Stimulated activated CD8-positive, alpha-beta memory T cell treated with anti-CD3 and anti-CD28 coated beads, Interleukin-4, amount 100 ng/mL, for 4 hours (primary cell): ENCODE measurements around the gene GALNS.
"Not testable (repeated sequence)": the region's sequence is repeated elsewhere in the genome, so short reads cannot be mapped to it uniquely, and the experiment has no call there.

Experiments used
- DNase-seq, 2 donors: peaks; one replicate each; pipeline ENCODE4 v3.0.0-alpha.2; 2020; ENCODE audit warnings: low read depth in 2 of 2, low spot score in 1 of 2

Gene GALNS

DNA sequence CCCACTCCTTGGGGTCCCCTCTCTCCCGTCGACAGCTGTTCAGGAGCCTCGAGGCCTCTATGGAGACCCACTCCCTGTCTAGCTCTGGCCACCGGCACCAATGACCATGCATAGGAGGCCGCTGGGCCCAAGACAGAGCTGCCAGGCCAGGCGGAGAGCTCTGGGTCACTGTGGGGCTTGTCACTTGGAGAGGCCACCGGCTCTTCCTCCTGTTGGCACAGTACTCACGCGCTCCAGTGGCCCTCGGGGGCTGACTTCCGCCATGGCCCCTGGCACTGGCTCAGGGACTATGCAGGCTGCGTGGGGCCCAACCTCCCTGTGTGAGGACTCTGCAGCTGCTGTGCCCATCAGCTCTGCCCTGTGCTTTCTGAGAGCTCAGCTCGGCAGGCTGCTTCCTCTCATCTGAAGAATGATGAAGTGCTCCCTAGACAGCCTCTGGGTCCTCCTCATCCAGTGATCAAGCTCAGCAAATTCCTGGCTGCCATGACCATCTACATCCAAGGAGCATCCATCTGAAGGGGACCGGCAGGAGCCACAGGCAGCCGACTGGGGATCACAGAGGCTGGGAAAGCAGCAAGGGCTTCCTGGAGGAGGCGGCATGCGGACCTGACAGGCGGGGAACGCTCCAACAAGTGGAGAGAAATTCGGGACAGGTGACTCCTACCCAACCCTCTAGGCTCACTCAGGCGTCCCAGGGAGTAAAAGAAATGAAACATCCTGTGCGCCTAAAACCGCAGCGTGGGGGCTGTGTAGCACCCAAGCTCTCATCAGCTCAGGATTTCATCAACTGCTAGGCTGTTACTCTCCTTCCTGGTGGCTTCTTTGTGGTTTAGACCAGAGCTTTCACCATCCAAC is 16.8 kb downstream of the GALNS start:
- DNase-seq, result no peak

DNA sequence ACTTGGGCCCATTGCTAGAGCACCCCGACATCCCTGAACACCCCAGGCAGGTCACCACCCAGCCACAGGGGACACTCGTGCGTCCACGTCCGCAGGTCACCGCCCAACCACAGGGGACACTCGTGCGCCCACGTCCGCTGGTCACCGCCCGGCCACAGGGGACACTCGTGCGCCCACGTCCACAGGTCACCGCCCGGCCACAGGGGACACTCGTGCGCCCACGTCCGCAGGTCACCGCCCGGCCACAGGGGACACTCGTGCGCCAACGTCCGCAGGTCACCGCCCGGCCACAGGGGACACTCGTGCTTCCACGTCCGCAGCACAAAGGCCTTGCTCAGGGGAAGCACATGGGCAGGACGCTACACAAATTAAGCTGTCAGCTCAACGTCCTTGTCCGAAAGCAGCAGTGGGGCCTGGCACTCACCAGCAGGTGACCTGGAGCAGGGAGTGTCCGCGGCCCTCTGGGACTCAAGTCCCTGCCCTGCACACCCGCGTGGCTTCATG is 17.7 kb downstream of the GALNS start:
- DNase-seq, result no peak

GRCh38 chr16:88838566-88838965 is 18.2 kb downstream of the GALNS start:
- DNase-seq, result no peak

GRCh38 chr16:88837806-88838205 is 18.9 kb downstream of the GALNS start:
- no peak for DNase-seq

GRCh38 chr16:88836791-88837190 is 20.0 kb downstream of the GALNS start:
- DNase-seq, result no peak

GRCh38 chr16:88835818-88836217 is 20.9 kb downstream of the GALNS start:
- no peak for DNase-seq

GRCh38 chr16:88835383-88835782 is 21.4 kb downstream of the GALNS start:
- no peak for DNase-seq

- no peak for DNase-seq
Measured at GRCh38 chr16:88834670-88835069, 22.1 kb downstream of the GALNS start.

- DNase-seq, result no peak
Measured at GRCh38 chr16:88833086-88833485, 23.7 kb downstream of the GALNS start.

DNA sequence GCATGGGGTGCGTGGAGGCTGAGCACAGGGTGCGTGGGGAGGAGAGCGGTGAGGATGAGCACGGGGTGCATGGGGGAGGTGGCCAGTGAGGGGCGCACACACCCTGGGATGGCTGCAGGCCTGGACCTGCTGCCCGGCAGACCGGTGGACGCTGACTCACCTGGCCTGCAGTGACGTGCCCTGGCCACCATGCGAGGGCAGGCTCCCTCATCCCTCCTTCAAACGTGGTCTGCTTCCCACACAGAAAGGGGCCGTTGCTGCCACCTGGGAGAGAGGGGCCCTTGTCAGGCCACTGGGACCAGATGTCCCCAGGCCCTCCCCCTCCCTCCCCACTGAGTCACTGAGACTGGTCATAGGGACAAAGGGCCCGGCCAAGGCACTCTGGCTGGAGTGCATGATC is 24.9 kb downstream of the GALNS start:
- DNase-seq, result no peak

- DNase-seq, result no peak
Measured at GRCh38 chr16:88830783-88831182, 26.0 kb downstream of the GALNS start.

- DNase-seq, result no peak
Measured at GRCh38 chr16:88830258-88830657, 26.5 kb downstream of the GALNS start.

GRCh38 chr16:88828711-88829110 is 28.0 kb downstream of the GALNS start:
- no peak for DNase-seq

DNA sequence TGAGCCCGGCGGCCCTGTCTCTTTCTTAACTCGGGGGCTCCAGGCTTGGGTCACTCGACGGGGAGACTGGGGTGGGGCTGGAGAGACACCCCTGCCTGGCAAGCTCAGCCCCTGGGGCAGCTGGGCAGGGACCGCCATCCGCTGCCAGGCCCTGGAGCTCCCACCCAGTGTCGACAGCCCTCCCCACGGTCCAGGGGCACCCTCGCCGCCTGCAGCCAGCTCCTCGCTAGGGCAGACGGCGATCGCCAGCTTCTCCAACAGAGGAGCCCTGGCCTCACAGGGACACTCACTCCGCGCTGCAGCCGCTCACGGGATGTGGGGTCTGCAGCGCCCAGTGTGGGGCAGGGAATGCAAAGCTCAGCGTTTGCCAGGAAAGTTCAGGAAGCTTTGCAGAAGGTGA is 29.0 kb downstream of the GALNS start:
- no peak for DNase-seq

DNA sequence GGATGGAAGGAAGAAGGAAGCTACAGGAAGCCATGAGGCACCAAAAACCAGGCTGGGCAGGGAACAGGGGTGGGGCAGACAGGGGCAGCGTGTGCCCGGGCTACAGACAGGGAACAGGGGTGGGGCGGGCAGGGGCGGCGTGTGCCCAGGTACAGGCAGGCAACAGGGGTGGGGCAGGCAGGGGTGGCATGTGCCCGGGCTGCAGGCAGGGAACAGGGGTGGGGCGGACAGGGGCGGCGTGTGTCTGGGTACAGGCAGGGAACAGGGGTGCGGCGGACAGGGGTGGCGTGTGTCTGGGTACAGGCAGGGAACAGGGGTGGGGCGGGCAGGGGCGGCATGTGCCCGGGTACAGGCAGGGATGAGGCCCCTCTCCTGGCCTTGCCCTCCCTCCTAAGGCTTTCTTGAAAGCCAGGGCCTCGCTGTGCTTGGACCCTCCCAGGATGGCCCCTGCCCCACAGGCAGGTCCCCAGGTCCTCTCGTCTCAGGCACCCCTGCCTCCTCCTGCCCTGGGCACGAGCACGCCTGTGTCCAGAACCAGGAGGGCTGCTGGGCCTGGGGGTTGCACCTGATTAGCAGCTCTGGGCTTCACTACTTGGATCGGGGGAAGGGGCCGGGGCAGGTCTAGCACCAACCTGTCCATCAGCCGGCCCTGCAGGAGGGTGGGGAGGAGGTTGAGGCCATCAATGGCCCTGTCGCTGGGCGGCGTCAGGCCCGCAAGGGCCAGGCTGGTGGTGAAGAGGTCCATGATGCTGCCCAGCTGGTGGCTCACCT is 30.5 kb downstream of the GALNS start:
- DNase-seq, result no peak

DNA sequence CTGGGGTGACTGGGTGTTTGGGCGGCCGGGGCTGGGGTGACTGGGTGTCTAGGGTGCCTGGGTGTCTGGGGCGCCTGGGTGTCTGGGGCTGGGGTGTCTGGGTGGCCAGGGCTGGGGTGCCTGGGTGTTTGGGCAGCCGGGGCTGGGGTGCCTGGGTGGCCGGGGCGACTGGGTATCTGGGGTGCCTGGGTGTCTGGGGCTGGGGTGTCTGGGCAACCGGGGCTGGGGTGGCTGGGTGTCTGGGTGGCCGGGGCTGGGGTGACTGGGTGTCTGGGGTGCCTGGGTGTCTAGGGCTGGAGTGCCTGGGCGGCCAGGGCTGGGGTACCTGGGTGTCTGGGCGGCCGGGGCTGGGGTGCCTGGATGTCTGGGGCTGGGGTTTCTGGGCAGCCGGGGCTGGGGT is 31.6 kb downstream of the GALNS start:
- DNase-seq, result no peak

- DNase-seq, result no peak
Measured at GRCh38 chr16:88824256-88825077, 32.3 kb downstream of the GALNS start.

DNA sequence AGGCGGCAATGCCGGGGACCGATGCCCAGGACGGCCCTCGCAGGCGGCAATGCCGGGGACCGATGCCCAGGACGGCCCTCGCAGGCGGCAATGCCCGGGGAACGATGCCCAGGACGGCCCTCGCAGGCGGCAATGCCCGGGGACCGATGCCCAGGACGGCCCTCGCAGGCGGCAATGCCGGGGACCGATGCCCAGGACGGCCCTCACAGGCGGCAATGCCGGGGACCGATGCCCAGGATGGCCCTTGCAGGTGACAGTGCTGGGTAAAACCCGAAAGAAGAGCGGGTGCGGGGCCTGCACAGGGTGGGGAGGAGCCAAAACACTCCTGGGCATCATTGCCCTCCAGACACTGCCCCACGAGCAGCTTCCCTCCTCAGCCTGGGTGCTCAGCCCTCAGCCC is 33.1 kb downstream of the GALNS start:
- DNase-seq, result not testable (repeated sequence)

- no peak for DNase-seq
Measured at GRCh38 chr16:88822281-88823040, 34.3 kb downstream of the GALNS start.

DNA sequence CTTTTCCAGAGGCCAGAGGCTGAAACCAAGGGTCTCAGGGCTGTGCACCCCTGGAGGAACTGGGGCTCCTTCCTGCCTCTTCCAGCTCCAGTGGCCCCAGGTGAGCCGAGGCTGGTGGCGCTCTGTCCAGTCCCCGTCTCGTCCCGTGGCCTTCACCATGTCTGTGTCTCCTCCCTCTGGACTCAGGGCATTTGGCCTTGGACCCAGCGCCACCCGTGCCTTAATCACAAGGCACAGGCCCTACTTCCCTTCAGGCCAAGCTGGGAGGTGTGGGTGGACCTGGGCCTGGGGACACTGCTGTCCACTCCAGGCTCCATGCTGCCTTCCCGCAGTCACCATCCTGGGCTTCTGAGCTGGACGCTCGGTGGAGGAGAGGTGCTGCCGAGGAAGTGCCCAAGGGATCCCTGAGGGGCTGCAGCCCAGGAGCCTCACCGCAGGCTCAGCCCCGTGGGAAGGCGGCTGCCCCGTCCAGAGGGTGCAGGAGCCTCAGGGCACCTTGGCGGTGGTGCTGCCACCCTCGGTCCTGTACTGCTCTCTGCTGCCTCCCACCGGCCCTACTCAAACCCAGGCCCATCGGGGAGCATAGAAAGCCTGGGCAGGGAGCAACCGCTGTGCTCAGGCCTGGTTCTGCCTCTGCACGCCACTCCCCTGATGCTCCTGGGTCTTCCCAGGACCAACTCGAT is 35.4 kb downstream of the GALNS start:
- no peak for DNase-seq
